Mesendoderm (in vitro differentiated cells): ENCODE data around the gene HOXD12.

Source experiments
- DNase-seq: peaks from one replicate; pipeline ENCODE4 v3.0.0; 2013
- H2AK5ac ChIP-seq: 2 replicates; pipeline ENCODE4 v1.6.1; 2013; ENCODE audit warnings: low read length, inconsistent platforms
- H2BK120ac ChIP-seq: 2 replicates; pipeline ENCODE4 v1.6.1; 2013; ENCODE audit warnings: low read depth, mild to moderate bottlenecking, low read length, moderate library complexity, mixed read lengths
- H2BK15ac ChIP-seq: replicated peaks from 2 replicates; pipeline ENCODE4 v1.6.1; 2013; ENCODE audit warnings: low read depth, mild to moderate bottlenecking, moderate library complexity
- H2BK5ac ChIP-seq: 2 replicates; pipeline ENCODE4 v1.6.1; 2013; ENCODE audit warnings: low read length, inconsistent platforms
- H3K18ac ChIP-seq: 2 replicates; pipeline ENCODE4 v1.6.1; 2013; ENCODE audit warnings: mild to moderate bottlenecking, low read length, mixed read lengths
- H3K23ac ChIP-seq: one replicate; pipeline ENCODE4 v1.6.1; 2013; ENCODE audit warnings: low read length
- H3K27ac ChIP-seq: 2 replicates; pipeline ENCODE4 v1.5.1; 2013; ENCODE audit warnings: low read depth, mild to moderate bottlenecking, inconsistent platforms, low read length, moderate library complexity
- H3K27me3 ChIP-seq: 2 replicates; pipeline ENCODE4 v1.6.1; 2013; ENCODE audit warnings: low read length, control low read depth, mild to moderate bottlenecking, inconsistent platforms; ENCODE audit not compliant: insufficient read depth, poor library complexity
- H3K36me3 ChIP-seq: 2 replicates; pipeline ENCODE4 v1.6.1; 2013; ENCODE audit warnings: low read length, inconsistent platforms; ENCODE audit not compliant: control insufficient read depth, insufficient read depth
- H3K4ac ChIP-seq: one replicate; pipeline ENCODE4 v1.6.1; 2013; ENCODE audit warnings: low read depth, mild to moderate bottlenecking, low read length, moderate library complexity
- H3K4me1 ChIP-seq: 2 replicates; pipeline ENCODE4 v1.6.1; 2013; ENCODE audit warnings: low read depth, low read length, inconsistent platforms; ENCODE audit not compliant: control insufficient read depth
- H3K4me2 ChIP-seq: 2 replicates; pipeline ENCODE4 v1.6.1; 2013; ENCODE audit warnings: low read length
- H3K4me3 ChIP-seq: 2 replicates; pipeline ENCODE4 v1.5.1; 2013; ENCODE audit warnings: mild to moderate bottlenecking, low read length
- H3K56ac ChIP-seq: one replicate; pipeline ENCODE4 v1.6.1; 2013; ENCODE audit warnings: low read length
- H3K79me1 ChIP-seq: 2 replicates; pipeline ENCODE4 v1.6.1; 2013; ENCODE audit warnings: low read length, inconsistent platforms
- H3K79me2 ChIP-seq: 2 replicates; pipeline ENCODE4 v1.6.1; 2013; ENCODE audit warnings: mild to moderate bottlenecking, low read length; ENCODE audit not compliant: control insufficient read depth, insufficient read depth
- H3K9ac ChIP-seq: 2 replicates; pipeline ENCODE4 v1.6.1; 2013; ENCODE audit warnings: low read length, inconsistent platforms
- H4K5ac ChIP-seq: one replicate; pipeline ENCODE4 v1.6.1; 2013; ENCODE audit warnings: low read length
- H4K8ac ChIP-seq: one replicate; pipeline ENCODE4 v1.6.1; 2013; ENCODE audit warnings: low read depth, mild to moderate bottlenecking, control low read depth, low read length, moderate library complexity
- WGBS: extraction: QIAGEN DNeasy Blood & Tissue Kit; methylation state at CpG from one replicate; pipeline ENCODE4 v1.1.7; 2013; ENCODE audit warnings: low lambda C conversion rate, missing lambda C conversion rate; ENCODE audit not compliant: insufficient coverage; ENCODE audit errors: extremely low coverage; 5-methylcytosine and 5-hydroxymethylcytosine counted together

HOXD12 gene

GRCh38 chr2:176121190-176122051 is 21.8 kb downstream of the HOXD12 start:
- no peak overlapping the region for H2BK15ac ChIP-seq
- DNase-seq = no peak
- H3K79me2 ChIP-seq = no peaks in the 10 kb centered on the region
- peaks cover 92% of the 10 kb centered on the region for H3K27me3 ChIP-seq
- H2AK5ac ChIP-seq = no peak overlapping the region
- H3K4me1 ChIP-seq = no peaks in the 10 kb centered on the region
- H3K27ac ChIP-seq = no peak overlapping the region
- H3K4me2 ChIP-seq = no peak overlapping the region
- no peak overlapping the region for H4K5ac ChIP-seq
- no peak overlapping the region for H3K4me3 ChIP-seq
- H3K4ac ChIP-seq = no peak overlapping the region
- H3K56ac ChIP-seq = no peak overlapping the region
- H3K23ac ChIP-seq = no peak overlapping the region
- no peak overlapping the region for H4K8ac ChIP-seq
- H2BK5ac ChIP-seq = no peak overlapping the region
- H2BK120ac ChIP-seq = no peak overlapping the region
- no CpG with 5 or more reads among the region's 53 CpGs for WGBS
- H3K18ac ChIP-seq = no peak overlapping the region
- H3K36me3 ChIP-seq = no peaks in the 10 kb centered on the region
- no peak overlapping the region for H3K9ac ChIP-seq
- H3K79me1 ChIP-seq = no peaks in the 10 kb centered on the region

DNA sequence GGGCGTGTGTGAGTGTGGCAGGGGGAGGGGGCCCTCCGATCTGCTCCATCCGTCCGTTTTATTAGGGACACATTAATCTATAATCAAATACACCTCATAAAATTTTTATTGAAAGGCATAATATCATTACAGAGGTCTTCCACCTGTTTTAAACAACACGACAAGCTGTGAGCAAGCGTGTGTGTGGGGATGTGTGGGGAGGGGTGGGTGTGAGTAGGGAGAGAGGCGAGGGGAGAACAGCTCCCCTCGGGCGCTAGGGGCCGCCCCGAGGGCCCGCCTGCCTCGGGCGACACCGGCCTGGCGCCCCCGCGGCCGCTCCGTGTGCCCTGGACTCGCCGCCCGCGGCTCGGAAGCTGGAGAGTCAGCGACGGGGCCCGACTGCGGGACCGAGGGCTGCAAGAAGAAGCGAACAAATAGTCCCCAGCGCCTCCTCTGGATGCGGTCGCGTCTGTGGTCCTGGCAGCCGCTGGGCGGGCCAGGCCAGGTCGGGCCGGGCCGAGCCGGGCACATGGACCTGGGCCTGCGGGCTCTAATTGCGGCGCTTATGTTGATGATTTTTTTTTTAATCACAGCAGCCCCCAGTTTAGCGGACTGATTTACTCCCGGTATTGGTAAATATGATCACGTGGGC is 22.6 kb downstream of the HOXD12 start:
- no peaks in the 10 kb centered on the region for H3K36me3 ChIP-seq
- H2BK15ac ChIP-seq = no peak overlapping the region
- H4K8ac ChIP-seq = no peak overlapping the region
- H3K79me2 ChIP-seq = no peaks in the 10 kb centered on the region
- no peak overlapping the region for H3K56ac ChIP-seq
- H3K4me3 ChIP-seq = no peak overlapping the region
- no peak overlapping the region for H3K23ac ChIP-seq
- H3K9ac ChIP-seq = no peak overlapping the region
- H2BK5ac ChIP-seq = no peak overlapping the region
- no peak overlapping the region for H2BK120ac ChIP-seq
- peaks cover 87% of the 10 kb centered on the region for H3K27me3 ChIP-seq
- no peak overlapping the region for H4K5ac ChIP-seq
- no peak overlapping the region for H3K18ac ChIP-seq
- DNase-seq = peak; percentile 73
- H3K4me1 ChIP-seq = no peaks in the 10 kb centered on the region
- no peak overlapping the region for H3K4ac ChIP-seq
- H2AK5ac ChIP-seq = no peak overlapping the region
- peak overlapping the region; percentile 80 for H3K4me2 ChIP-seq
- no CpG with 5 or more reads among the region's 47 CpGs for WGBS
- no peaks in the 10 kb centered on the region for H3K79me1 ChIP-seq
- H3K27ac ChIP-seq = no peak overlapping the region

GRCh38 chr2:176122683-176123410 is 23.3 kb downstream of the HOXD12 start, which contains the start of gene HOXD9:
HOXD9 (plus strand) TSS chr2:176122719; CDS start chr2:176122769, 50 bp downstream.
- no peak within 1 kb of the TSS for H4K8ac ChIP-seq
- DNase-seq = no peak
- H2AK5ac ChIP-seq = no peak within 1 kb of the TSS
- no peaks in the 10 kb centered on the region for H3K79me2 ChIP-seq
- no peak within 1 kb of the TSS for H3K18ac ChIP-seq
- H3K56ac ChIP-seq = no peak within 1 kb of the TSS
- no peaks in the 10 kb centered on the region for H3K4me1 ChIP-seq
- H2BK120ac ChIP-seq = no peak within 1 kb of the TSS
- no peak within 1 kb of the TSS for H2BK15ac ChIP-seq
- H3K23ac ChIP-seq = no peak within 1 kb of the TSS
- no peaks in the 10 kb centered on the region for H3K79me1 ChIP-seq
- H3K36me3 ChIP-seq = no peaks in the 10 kb centered on the region
- peak within 1 kb of the TSS; percentile 80 for H3K4me2 ChIP-seq
- H3K27me3 ChIP-seq = peaks cover 82% of the 10 kb centered on the region
- no CpG with 5 or more reads among the region's 84 CpGs for WGBS
- no peak within 1 kb of the TSS for H3K4ac ChIP-seq
- no peak within 1 kb of the TSS for H3K27ac ChIP-seq
- no peak within 1 kb of the TSS for H2BK5ac ChIP-seq
- no peak within 1 kb of the TSS for H3K9ac ChIP-seq
- H3K4me3 ChIP-seq = no peak within 1 kb of the TSS
- no peak within 1 kb of the TSS for H4K5ac ChIP-seq

GRCh38 chr2:176123411-176124109 is 24.0 kb downstream of the HOXD12 start:
- Histone ChIP-seq H3K79me2 (no peaks in the 10 kb centered on the region), H3K79me1 (no peaks in the 10 kb centered on the region), H3K27me3 (peaks cover 82% of the 10 kb centered on the region), H3K4me1 (no peaks in the 10 kb centered on the region), H2AK5ac (no peak overlapping the region), H3K9ac (no peak overlapping the region), H3K56ac (no peak overlapping the region), H3K23ac (no peak overlapping the region), H3K27ac (no peak overlapping the region), H3K4ac (no peak overlapping the region), H3K18ac (no peak overlapping the region), H3K36me3 (no peaks in the 10 kb centered on the region), H2BK15ac (no peak overlapping the region), H3K4me3 (no peak overlapping the region), H4K8ac (no peak overlapping the region), H2BK120ac (no peak overlapping the region), H4K5ac (no peak overlapping the region), H3K4me2 (no peak overlapping the region), H2BK5ac (no peak overlapping the region)
- DNase-seq = no peak
- WGBS = no CpG with 5 or more reads among the region's 40 CpGs

DNA sequence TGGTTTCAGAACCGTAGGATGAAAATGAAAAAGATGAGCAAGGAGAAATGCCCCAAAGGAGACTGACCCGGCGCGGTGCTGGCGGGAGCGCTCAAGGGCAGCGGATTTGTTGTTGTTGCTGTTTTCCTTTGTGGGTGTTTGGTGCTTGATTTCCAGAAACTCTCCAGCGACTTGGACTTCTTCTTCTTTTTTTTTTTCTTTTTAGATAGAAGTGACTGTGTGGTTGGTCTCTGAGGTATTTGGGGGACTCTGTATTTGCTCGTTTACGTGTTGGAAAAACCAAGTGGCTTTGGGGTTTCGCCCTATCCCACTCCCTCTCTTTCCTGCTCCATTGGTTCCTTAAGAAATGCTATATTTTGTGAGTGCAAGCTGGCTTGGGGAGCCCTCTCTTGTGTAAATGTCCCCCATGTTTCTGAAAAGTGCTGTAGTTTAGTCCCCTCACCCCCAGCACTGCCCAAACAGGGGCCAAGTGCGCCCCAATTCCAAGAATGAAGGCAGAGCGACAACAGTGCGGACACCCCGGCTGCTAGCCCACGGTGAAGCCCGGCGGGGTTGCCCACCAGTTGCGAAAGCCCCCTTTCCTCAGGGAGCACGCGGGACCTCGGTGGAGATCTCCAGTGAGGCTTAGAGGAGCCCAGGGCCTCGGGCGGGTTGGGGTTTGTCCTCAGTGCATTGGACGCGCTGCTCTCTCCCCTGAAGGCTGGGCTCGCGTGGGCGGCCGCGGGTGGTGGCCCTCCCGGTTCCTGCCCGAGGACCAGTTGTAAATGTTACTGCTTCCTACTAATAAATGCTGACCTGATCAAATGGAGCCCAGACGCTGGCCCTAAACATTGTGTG is 24.7 kb downstream of the HOXD12 start:
- no peak overlapping the region for H2BK15ac ChIP-seq
- H2BK120ac ChIP-seq = no peak overlapping the region
- no peak overlapping the region for H3K23ac ChIP-seq
- no CpG with 5 or more reads among the region's 34 CpGs for WGBS
- H3K27ac ChIP-seq = no peak overlapping the region
- H3K9ac ChIP-seq = no peak overlapping the region
- no peak for DNase-seq
- H3K79me2 ChIP-seq = no peaks in the 10 kb centered on the region
- H3K79me1 ChIP-seq = no peaks in the 10 kb centered on the region
- H2BK5ac ChIP-seq = no peak overlapping the region
- no peak overlapping the region for H3K4me3 ChIP-seq
- H4K8ac ChIP-seq = no peak overlapping the region
- no peak overlapping the region for H4K5ac ChIP-seq
- peaks cover 86% of the 10 kb centered on the region for H3K27me3 ChIP-seq
- H3K36me3 ChIP-seq = no peaks in the 10 kb centered on the region
- no peak overlapping the region for H3K18ac ChIP-seq
- no peaks in the 10 kb centered on the region for H3K4me1 ChIP-seq
- no peak overlapping the region for H3K4ac ChIP-seq
- no peak overlapping the region for H2AK5ac ChIP-seq
- H3K4me2 ChIP-seq = no peak overlapping the region
- H3K56ac ChIP-seq = no peak overlapping the region
